ENCODE data around the gene EEF2KMT. TPM values are rescaled to one million over a fixed set of nuclear protein-coding genes. Genes with fewer than 3 reads are reported as not detected.
"Not testable (repeated sequence)": the region's sequence is repeated elsewhere in the genome, so short reads cannot be mapped to it uniquely, and the experiment has no call there.

Gene EEF2KMT
- total RNA-seq, 1 experiment from 2014 or later: 10.4 TPM

DNA sequence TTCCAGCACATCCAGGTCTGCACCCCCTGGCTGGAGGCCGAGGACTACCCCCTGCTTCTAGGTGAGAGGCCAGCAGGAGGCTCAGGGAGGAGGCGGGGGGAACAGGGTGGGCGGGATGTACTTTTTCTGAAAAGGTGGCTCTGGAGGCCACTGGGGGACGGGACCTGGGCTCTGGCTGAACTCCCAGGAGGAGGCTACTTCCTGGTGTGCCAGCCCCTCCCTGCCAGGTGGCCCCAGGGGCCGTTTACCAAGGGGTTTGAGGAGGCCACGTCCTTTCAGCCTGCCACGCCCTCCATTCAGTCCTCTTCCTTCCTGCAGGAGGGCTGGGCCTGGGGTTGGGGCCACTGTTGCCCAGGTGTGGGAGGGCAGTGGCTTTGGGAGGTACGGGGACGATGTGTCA is 16.6 kb downstream of the EEF2KMT start:
- peak; percentile 62 to 91 for DNase-seq
- H3K36me3 ChIP-seq (ENCODE audit: low read depth); H2AFZ ChIP-seq; H3K4me3 ChIP-seq; POLR2A ChIA-PET (ENCODE audit: unreplicated experiment); H3K79me2 ChIP-seq (ENCODE audit: low read depth); H3F3A ChIP-seq (ENCODE audit: insufficient read depth, low read depth); H3K9me2 ChIP-seq (ENCODE audit: insufficient read depth); H3K9me3 ChIP-seq (ENCODE audit: insufficient read depth, low read depth); H3K27me3 ChIP-seq (ENCODE audit: insufficient read depth, low read depth); H4K20me1 ChIP-seq (ENCODE audit: insufficient read depth); BruUV-seq (replicated peaks): not testable (repeated sequence)
- peak overlapping the region; percentile 23; the same call in 1 of the 2 replicates for H3K27ac ChIP-seq
- H3K4me2 ChIP-seq: peak overlapping the region; percentile 58
- CTCF ChIA-PET: interaction anchor here (0.7 kb wide), 1 partner anchor 9 kb away, joined by 8 read pairs; no protein-coding TSS in a partner anchor
- peaks cover 15% of the 10 kb centered on the region for H3K4me1 ChIP-seq (replicated peaks; ENCODE audit: insufficient read depth)
- intact Hi-C loops (cut with micrococcal nuclease; ENCODE audit: unreplicated experiment): loop anchor here (5.0 kb wide), 1 partner anchor 124 kb away; the partner anchor contains the start of gene SEC14L5

GRCh38 chr16:5080461-5080860 is 17.1 kb downstream of the EEF2KMT start:
- not testable (repeated sequence) for BruUV-seq (replicated peaks); H3F3A ChIP-seq (ENCODE audit: insufficient read depth, low read depth)
- intact Hi-C loops (cut with micrococcal nuclease; ENCODE audit: unreplicated experiment): loop anchor here (5.0 kb wide), 1 partner anchor 123 kb away; the partner anchor contains the start of gene SEC14L5

DNA sequence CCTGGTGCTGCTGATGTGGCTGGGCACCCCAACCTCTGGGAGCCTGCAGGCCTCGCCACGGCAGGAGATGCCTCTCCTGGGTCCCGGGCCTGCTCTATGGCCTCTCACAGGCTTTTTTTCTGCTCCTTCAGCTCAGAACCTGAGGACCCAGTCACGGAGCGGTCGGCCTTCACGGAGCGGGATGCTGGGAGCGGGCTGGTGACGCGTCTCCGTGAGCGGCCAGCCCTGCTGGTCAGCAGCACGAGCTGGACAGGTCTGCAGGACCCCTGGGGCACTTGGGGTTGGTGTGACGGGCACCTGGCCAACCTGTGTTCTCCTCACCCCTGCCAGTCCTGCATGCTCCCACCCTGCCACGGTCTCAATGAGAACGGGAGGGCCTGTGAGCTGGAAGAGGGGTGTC is 19.0 kb downstream of the EEF2KMT start:
- Histone ChIP-seq H3K36me3 (ENCODE audit: low read depth) (no peaks in the 10 kb centered on the region; the same call in 1 of the 2 replicates), H3F3A (ENCODE audit: insufficient read depth, low read depth) (no peaks in the 10 kb centered on the region), H4K20me1 (ENCODE audit: insufficient read depth) (no peaks in the 10 kb centered on the region), H3K4me3 (no peak overlapping the region), H3K27me3 (ENCODE audit: insufficient read depth, low read depth) (no peaks in the 10 kb centered on the region), H3K4me2 (no peak overlapping the region), H3K9me3 (ENCODE audit: insufficient read depth, low read depth) (no peaks in the 10 kb centered on the region), H2AFZ (no peak overlapping the region), H3K4me1 (replicated peaks; ENCODE audit: insufficient read depth) (peaks cover 15% of the 10 kb centered on the region), H3K79me2 (ENCODE audit: low read depth) (0 out of 2 replicates have a peak, but pooled peaks cover 6% of the 10 kb centered on the region), H3K9me2 (ENCODE audit: insufficient read depth) (no peaks in the 10 kb centered on the region), H3K27ac (no peak overlapping the region)
- ChIA-PET CTCF (no interaction called here), POLR2A (ENCODE audit: unreplicated experiment) (no interaction called here)
- TF ChIP-seq CTCF (conservative IDR thresholded peaks at IDR 0.05) (no peak), EZH2 (IDR thresholded peaks at IDR 0.05; ENCODE audit: low read depth) (no peak)
- no peak for DNase-seq
- intact Hi-C loops (cut with micrococcal nuclease; ENCODE audit: unreplicated experiment): no loop called here
- no TSS peak for BruUV-seq (replicated peaks)

More at GRCh38 chr16:5080461-5080860, 17.1 kb downstream of the EEF2KMT start:
- DNase-seq; H3K4me3 ChIP-seq; H4K20me1 ChIP-seq (ENCODE audit: insufficient read depth); H3K9me3 ChIP-seq (ENCODE audit: insufficient read depth, low read depth); H3K27me3 ChIP-seq (ENCODE audit: insufficient read depth, low read depth); H3K36me3 ChIP-seq (ENCODE audit: low read depth); POLR2A ChIA-PET (ENCODE audit: unreplicated experiment); H3K9me2 ChIP-seq (ENCODE audit: insufficient read depth); H3K79me2 ChIP-seq (ENCODE audit: low read depth); H2AFZ ChIP-seq: not testable (repeated sequence)
- H3K27ac ChIP-seq: peak overlapping the region; percentile 23; the same call in 1 of the 2 replicates
- H3K4me2 ChIP-seq: peak overlapping the region; percentile 58
- CTCF ChIA-PET: interaction anchor here (0.7 kb wide), 1 partner anchor 8 kb away, joined by 8 read pairs; no protein-coding TSS in a partner anchor
- H3K4me1 ChIP-seq (replicated peaks; ENCODE audit: insufficient read depth): peaks cover 15% of the 10 kb centered on the region

DNA sequence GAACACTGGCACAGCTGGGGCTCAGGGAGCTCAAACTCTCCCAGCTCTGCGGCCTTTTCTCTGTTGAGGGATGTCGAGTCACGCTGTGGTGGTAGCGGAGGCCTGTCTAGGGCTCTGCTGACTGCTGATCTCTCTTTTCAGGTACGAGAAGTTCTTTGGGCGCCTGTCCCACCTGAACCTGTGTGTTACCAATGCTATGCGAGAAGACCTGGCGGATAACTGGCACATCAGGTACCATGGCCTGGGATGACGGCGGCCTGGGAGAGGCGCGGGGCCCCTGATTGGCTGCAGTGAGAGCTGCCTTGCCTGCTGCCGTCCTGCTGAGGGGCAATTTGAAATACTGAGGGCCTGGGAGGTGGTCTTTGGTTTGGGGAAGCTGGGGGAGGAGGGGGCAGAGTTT is 20.3 kb downstream of the EEF2KMT start:
- H2AFZ ChIP-seq: no peak overlapping the region
- no peaks in the 10 kb centered on the region for H3K27me3 ChIP-seq (ENCODE audit: insufficient read depth, low read depth)
- H3K36me3 ChIP-seq (ENCODE audit: low read depth): no peaks in the 10 kb centered on the region; the same call in 1 of the 2 replicates
- H3K4me3 ChIP-seq: no peak overlapping the region
- CTCF ChIA-PET: no interaction called here
- peaks cover 22% of the 10 kb centered on the region for H3K4me1 ChIP-seq (replicated peaks; ENCODE audit: insufficient read depth)
- H3K9me2 ChIP-seq (ENCODE audit: insufficient read depth): no peaks in the 10 kb centered on the region
- H3K79me2 ChIP-seq (ENCODE audit: low read depth): peaks cover 18% of the 10 kb centered on the region; the same call in 1 of the 2 replicates
- H3K4me2 ChIP-seq: no peak overlapping the region
- H3K9me3 ChIP-seq (ENCODE audit: insufficient read depth, low read depth): no peaks in the 10 kb centered on the region
- H3F3A ChIP-seq (ENCODE audit: insufficient read depth, low read depth): no peaks in the 10 kb centered on the region
- no peak for DNase-seq
- POLR2A ChIA-PET (ENCODE audit: unreplicated experiment): no interaction called here
- no peak overlapping the region for H3K27ac ChIP-seq
- no peaks in the 10 kb centered on the region for H4K20me1 ChIP-seq (ENCODE audit: insufficient read depth)
- intact Hi-C loops (cut with micrococcal nuclease; ENCODE audit: unreplicated experiment): no loop called here
- BruUV-seq (replicated peaks): no TSS peak
- TF ChIP-seq EZH2 (IDR thresholded peaks at IDR 0.05; ENCODE audit: low read depth): no peak
- TF ChIP-seq CTCF (conservative IDR thresholded peaks at IDR 0.05): no peak
